Activated naive CD4-positive, alpha-beta T cell treated with anti-CD3 and anti-CD28 coated beads, Interleukin-2, amount 50 U/mL, for 24 hours (primary cell): ENCODE data around the gene COX6A2.
"Not testable (repeated sequence)": the region's sequence is repeated elsewhere in the genome, so short reads cannot be mapped to it uniquely, and the experiment has no call there.

Experiments
- H3K27ac Mint-ChIP-seq: one replicate; pipeline ENCODE4 v1.8.0; 2021; ENCODE audit warnings: mild to moderate bottlenecking, mixed read lengths
- H3K27me3 Mint-ChIP-seq: one replicate; pipeline ENCODE4 v1.8.0; 2021; ENCODE audit warnings: mixed read lengths
- H3K36me3 Mint-ChIP-seq: one replicate; pipeline ENCODE4 v1.8.0; 2021; ENCODE audit warnings: mixed read lengths
- H3K4me1 Mint-ChIP-seq: one replicate; pipeline ENCODE4 v1.8.0; 2021; ENCODE audit warnings: mixed read lengths
- H3K4me3 Mint-ChIP-seq: one replicate; pipeline ENCODE4 v1.8.0; 2021; ENCODE audit warnings: mild to moderate bottlenecking, mixed read lengths
- H3K9me3 Mint-ChIP-seq: one replicate; pipeline ENCODE4 v1.8.0; 2021; ENCODE audit warnings: mixed read lengths

Gene COX6A2

GRCh38 chr16:31453255-31454204, 25.4 kb upstream of the COX6A2 start:
- H3K36me3 Mint-ChIP-seq: peaks cover 3% of the 10 kb centered on the region
- no peaks in the 10 kb centered on the region for H3K27me3 Mint-ChIP-seq
- H3K4me3 Mint-ChIP-seq: no peak overlapping the region
- no peaks in the 10 kb centered on the region for H3K9me3 Mint-ChIP-seq
- H3K27ac Mint-ChIP-seq: peak overlapping the region; percentile 70
- H3K4me1 Mint-ChIP-seq: peaks cover 42% of the 10 kb centered on the region

GRCh38 chr16:31452631-31453106, 24.5 kb upstream of the COX6A2 start:
- Mint-ChIP-seq H3K36me3 (no peaks in the 10 kb centered on the region), H3K4me3 (no peak overlapping the region), H3K27me3 (no peaks in the 10 kb centered on the region), H3K9me3 (no peaks in the 10 kb centered on the region), H3K4me1 (peaks cover 36% of the 10 kb centered on the region), H3K27ac (no peak overlapping the region)

GRCh38 chr16:31451681-31452351, 23.7 kb upstream of the COX6A2 start:
- Mint-ChIP-seq H3K4me1 (peaks cover 32% of the 10 kb centered on the region), H3K36me3 (no peaks in the 10 kb centered on the region), H3K4me3 (no peak overlapping the region), H3K9me3 (no peaks in the 10 kb centered on the region), H3K27ac (peak overlapping the region; percentile 55), H3K27me3 (no peaks in the 10 kb centered on the region)

GRCh38 chr16:31451201-31451600, 23.0 kb upstream of the COX6A2 start:
- H3K4me3 Mint-ChIP-seq: no peak overlapping the region
- H3K36me3 Mint-ChIP-seq: no peaks in the 10 kb centered on the region
- peaks cover 29% of the 10 kb centered on the region for H3K4me1 Mint-ChIP-seq
- no peaks in the 10 kb centered on the region for H3K27me3 Mint-ChIP-seq
- H3K27ac Mint-ChIP-seq: no peak overlapping the region
- no peaks in the 10 kb centered on the region for H3K9me3 Mint-ChIP-seq

GRCh38 chr16:31445931-31446330, 17.8 kb upstream of the COX6A2 start:
- H3K4me1 Mint-ChIP-seq: peaks cover 12% of the 10 kb centered on the region
- not testable (repeated sequence) for H3K27ac Mint-ChIP-seq, H3K27me3 Mint-ChIP-seq, H3K9me3 Mint-ChIP-seq, H3K36me3 Mint-ChIP-seq, H3K4me3 Mint-ChIP-seq

GRCh38 chr16:31441956-31442355, 13.8 kb upstream of the COX6A2 start:
- H3K36me3 Mint-ChIP-seq: no peaks in the 10 kb centered on the region
- H3K4me3 Mint-ChIP-seq: peak overlapping the region; percentile 81
- H3K9me3 Mint-ChIP-seq: no peaks in the 10 kb centered on the region
- H3K27ac Mint-ChIP-seq: peak overlapping the region; percentile 83
- no peaks in the 10 kb centered on the region for H3K27me3 Mint-ChIP-seq
- peaks cover 10% of the 10 kb centered on the region for H3K4me1 Mint-ChIP-seq

- no peaks in the 10 kb centered on the region for H3K27me3 Mint-ChIP-seq
- no peaks in the 10 kb centered on the region for H3K36me3 Mint-ChIP-seq
- H3K4me1 Mint-ChIP-seq: peaks cover 10% of the 10 kb centered on the region
- no peaks in the 10 kb centered on the region for H3K9me3 Mint-ChIP-seq
- H3K27ac Mint-ChIP-seq: no peak overlapping the region
- no peak overlapping the region for H3K4me3 Mint-ChIP-seq
Observed at GRCh38 chr16:31440516-31441184, 12.5 kb upstream of the COX6A2 start.

- Mint-ChIP-seq H3K4me3 (no peak overlapping the region), H3K27ac (no peak overlapping the region), H3K27me3 (no peaks in the 10 kb centered on the region), H3K9me3 (no peaks in the 10 kb centered on the region), H3K36me3 (no peaks in the 10 kb centered on the region), H3K4me1 (peaks cover 10% of the 10 kb centered on the region)
Observed at GRCh38 chr16:31439519-31439918, 11.4 kb upstream of the COX6A2 start.

- H3K27ac Mint-ChIP-seq, H3K36me3 Mint-ChIP-seq, H3K27me3 Mint-ChIP-seq, H3K4me3 Mint-ChIP-seq, H3K9me3 Mint-ChIP-seq, H3K4me1 Mint-ChIP-seq: not testable (repeated sequence)
Observed at GRCh38 chr16:31439023-31439422, 10.9 kb upstream of the COX6A2 start.

GRCh38 chr16:31438414-31438813, 10.3 kb upstream of the COX6A2 start:
- H3K4me3 Mint-ChIP-seq: no peak overlapping the region
- no peak overlapping the region for H3K27ac Mint-ChIP-seq
- no peaks in the 10 kb centered on the region for H3K9me3 Mint-ChIP-seq
- H3K36me3 Mint-ChIP-seq: no peaks in the 10 kb centered on the region
- no peaks in the 10 kb centered on the region for H3K27me3 Mint-ChIP-seq
- peaks cover 10% of the 10 kb centered on the region for H3K4me1 Mint-ChIP-seq

GRCh38 chr16:31436221-31437045, 8.3 kb upstream of the COX6A2 start:
- Mint-ChIP-seq H3K9me3 (no peaks in the 10 kb centered on the region), H3K4me1 (no peaks in the 10 kb centered on the region), H3K4me3 (no peak overlapping the region), H3K36me3 (no peaks in the 10 kb centered on the region), H3K27me3 (no peaks in the 10 kb centered on the region), H3K27ac (no peak overlapping the region)

GRCh38 chr16:31435341-31436220, 7.4 kb upstream of the COX6A2 start:
- Mint-ChIP-seq H3K4me3 (no peak overlapping the region), H3K9me3 (no peaks in the 10 kb centered on the region), H3K4me1 (no peaks in the 10 kb centered on the region), H3K27ac (no peak overlapping the region), H3K27me3 (no peaks in the 10 kb centered on the region), H3K36me3 (no peaks in the 10 kb centered on the region)

- Mint-ChIP-seq H3K4me1 (no peaks in the 10 kb centered on the region), H3K9me3 (no peaks in the 10 kb centered on the region), H3K36me3 (no peaks in the 10 kb centered on the region), H3K27me3 (no peaks in the 10 kb centered on the region), H3K27ac (no peak overlapping the region), H3K4me3 (no peak overlapping the region)
Observed at GRCh38 chr16:31430380-31431052, 2.4 kb upstream of the COX6A2 start.

GRCh38 chr16:31429796-31430195, 1.6 kb upstream of the COX6A2 start:
- Mint-ChIP-seq H3K4me3 (no peak overlapping the region), H3K4me1 (no peaks in the 10 kb centered on the region), H3K27me3 (no peaks in the 10 kb centered on the region), H3K9me3 (no peaks in the 10 kb centered on the region), H3K36me3 (no peaks in the 10 kb centered on the region), H3K27ac (no peak overlapping the region)
